Measurements from ENCODE around the gene PDGFRA.
"Not testable (repeated sequence)": the region's sequence is repeated elsewhere in the genome, so short reads cannot be mapped to it uniquely, and the experiment has no call there.

- TF ChIP-seq CTCF, EP300, POLR2AphosphoS5 (IDR thresholded peaks at IDR 0.05): not testable (repeated sequence)
Observed at GRCh38 chr4:54252312-54252711, 23.2 kb downstream of the PDGFRA start.
